Adrenal gland (tissue), 5 donors: ENCODE results near the gene RGS6.
"Not testable (repeated sequence)": the region's sequence is repeated elsewhere in the genome, so short reads cannot be mapped to it uniquely, and the experiment has no call there.

Experiments
- POLR2A ChIP-seq, 2 donors: fragments of 450-650 bp; IDR thresholded peaks; one replicate each; pipeline ENCODE4 v1.6.1; 2017; ENCODE audit warnings: antibody characterized with exemption in 2 of 2, mild to moderate bottlenecking in 2 of 2, moderate library complexity in 1 of 2
- TF ChIP-seq, protein P1 (sequence below), 6 experiments: fragments of 450-650 bp in 4 of 6; fragments of 200-600 bp in 2 of 6; sonication (generic) in 1 of 6; IDR thresholded peaks; 1 replicate in 5 of 6; 2 replicates in 1 of 6; pipeline versions ENCODE4 v1.5.1 to v1.8.0; 2016 to 2021; ENCODE audit warnings: antibody characterized with exemption in 6 of 6, mild to moderate bottlenecking in 2 of 6, moderate library complexity in 1 of 6
- donor health status: DM: no; HTN: no; CAD: no.

DNA sequence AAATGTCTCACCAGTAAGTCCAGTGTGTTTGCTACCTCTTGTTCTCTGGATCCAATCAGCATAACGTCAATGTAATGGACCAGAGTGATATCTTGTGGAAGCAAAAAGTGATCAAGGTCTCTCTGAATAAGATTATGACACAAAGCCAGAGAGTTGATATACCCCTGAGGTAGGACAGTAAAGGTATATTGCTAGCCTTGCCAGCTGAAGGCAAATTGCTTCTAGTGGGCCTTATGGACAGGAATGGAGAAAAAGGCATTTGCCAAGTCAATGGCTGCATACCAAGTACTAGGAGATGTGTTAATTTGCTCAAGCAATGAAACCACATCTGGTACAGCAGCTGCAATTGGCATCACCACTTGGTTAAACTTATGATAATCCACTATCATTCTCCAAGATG, 7.1 kb downstream of the RGS6 start:
- TF ChIP-seq, protein P1, sequence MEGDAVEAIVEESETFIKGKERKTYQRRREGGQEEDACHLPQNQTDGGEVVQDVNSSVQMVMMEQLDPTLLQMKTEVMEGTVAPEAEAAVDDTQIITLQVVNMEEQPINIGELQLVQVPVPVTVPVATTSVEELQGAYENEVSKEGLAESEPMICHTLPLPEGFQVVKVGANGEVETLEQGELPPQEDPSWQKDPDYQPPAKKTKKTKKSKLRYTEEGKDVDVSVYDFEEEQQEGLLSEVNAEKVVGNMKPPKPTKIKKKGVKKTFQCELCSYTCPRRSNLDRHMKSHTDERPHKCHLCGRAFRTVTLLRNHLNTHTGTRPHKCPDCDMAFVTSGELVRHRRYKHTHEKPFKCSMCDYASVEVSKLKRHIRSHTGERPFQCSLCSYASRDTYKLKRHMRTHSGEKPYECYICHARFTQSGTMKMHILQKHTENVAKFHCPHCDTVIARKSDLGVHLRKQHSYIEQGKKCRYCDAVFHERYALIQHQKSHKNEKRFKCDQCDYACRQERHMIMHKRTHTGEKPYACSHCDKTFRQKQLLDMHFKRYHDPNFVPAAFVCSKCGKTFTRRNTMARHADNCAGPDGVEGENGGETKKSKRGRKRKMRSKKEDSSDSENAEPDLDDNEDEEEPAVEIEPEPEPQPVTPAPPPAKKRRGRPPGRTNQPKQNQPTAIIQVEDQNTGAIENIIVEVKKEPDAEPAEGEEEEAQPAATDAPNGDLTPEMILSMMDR (IDR thresholded peaks at IDR 0.05), result not testable (repeated sequence)
- not testable (repeated sequence) for TF ChIP-seq POLR2A (IDR thresholded peaks at IDR 0.05)
